M059J (cell line): ENCODE results near the gene CLSTN1. TPM values are rescaled to one million over a fixed set of nuclear protein-coding genes. Genes with fewer than 3 reads are reported as not detected.
"Not testable (repeated sequence)": the region's sequence is repeated elsewhere in the genome, so short reads cannot be mapped to it uniquely, and the experiment has no call there.

Source experiments
- DNase-seq: peaks from one replicate; pipeline ENCODE4 v3.0.0-alpha.2; 2012; ENCODE audit warnings: low read depth
- total RNA-seq: library from RNA; depleted of rRNA; stranded (reverse); fragments of >200 nt; shearing (Covaris generic); gene quantifications from 2 replicates; pipeline ENCODE4 v1.2.3, GENCODE V29; 2014

CLSTN1 gene
- total RNA-seq, 1 experiment from 2014 or later: 97.5 TPM

- DNase-seq: no peak
Measured at GRCh38 chr1:9714257-9714718, 109.5 kb downstream of the CLSTN1 start.

GRCh38 chr1:9712767-9713166 is 111.0 kb downstream of the CLSTN1 start:
- DNase-seq: not testable (repeated sequence)

GRCh38 chr1:9711466-9712020 is 112.2 kb downstream of the CLSTN1 start:
- DNase-seq: no peak

GRCh38 chr1:9710037-9710436 is 113.7 kb downstream of the CLSTN1 start:
- no peak for DNase-seq

GRCh38 chr1:9706178-9706577 is 117.6 kb downstream of the CLSTN1 start:
- DNase-seq: no peak

GRCh38 chr1:9705337-9706093 is 118.2 kb downstream of the CLSTN1 start:
- DNase-seq: peak; percentile 76

- no peak for DNase-seq
Measured at GRCh38 chr1:9703681-9704080, 120.1 kb downstream of the CLSTN1 start.

- DNase-seq: no peak
Measured at GRCh38 chr1:9703165-9703509, 120.6 kb downstream of the CLSTN1 start.

GRCh38 chr1:9701665-9702064 is 122.1 kb downstream of the CLSTN1 start:
- DNase-seq: peak; percentile 70

GRCh38 chr1:9700340-9700739 is 123.4 kb downstream of the CLSTN1 start:
- DNase-seq: peak; percentile 95

GRCh38 chr1:9699361-9699760 is 124.4 kb downstream of the CLSTN1 start:
- DNase-seq: peak; percentile 62

- peak; percentile 21 for DNase-seq
Measured at GRCh38 chr1:9696793-9697192, 127.0 kb downstream of the CLSTN1 start.

GRCh38 chr1:9691691-9692090 is 132.1 kb downstream of the CLSTN1 start:
- DNase-seq: peak; percentile 22

GRCh38 chr1:9691108-9691445 is 132.7 kb downstream of the CLSTN1 start:
- peak; percentile 91 for DNase-seq

- DNase-seq: no peak
Measured at GRCh38 chr1:9690440-9691107, 133.2 kb downstream of the CLSTN1 start.

- DNase-seq: peak; percentile 54
Measured at GRCh38 chr1:9689971-9690381, 133.8 kb downstream of the CLSTN1 start.

- DNase-seq: peak; percentile 71
Measured at GRCh38 chr1:9689011-9689706, 134.6 kb downstream of the CLSTN1 start.

- DNase-seq: no peak
Measured at GRCh38 chr1:9688599-9688998, 135.2 kb downstream of the CLSTN1 start.

- DNase-seq: peak; percentile 58
Measured at GRCh38 chr1:9687874-9688582, 135.7 kb downstream of the CLSTN1 start.

- DNase-seq: peak; percentile 84
Measured at GRCh38 chr1:9687120-9687873, 136.5 kb downstream of the CLSTN1 start.

- DNase-seq: no peak
Measured at GRCh38 chr1:9684801-9685200, 139.0 kb downstream of the CLSTN1 start.
